Cardiac septum (tissue), 1 donor: Measurements from ENCODE around the gene EPG5. TPM values are rescaled to one million over a fixed set of nuclear protein-coding genes. Genes with fewer than 3 reads are reported as not detected.
"Not testable (repeated sequence)": the region's sequence is repeated elsewhere in the genome, so short reads cannot be mapped to it uniquely, and the experiment has no call there.

ENCODE experiments used
- DNase-seq: peaks from one replicate; pipeline ENCODE4 v3.0.0-alpha.2; 2020; ENCODE audit warnings: low spot score
- intact Hi-C: fragments of 100-400 bp; cut with DNase I; formaldehyde crosslinking; loops from one replicate; pipeline ENCODE4 v1.14.0; 2022
- total RNA-seq: library from RNA; stranded (reverse); fragmentation: NEBNext Ultra II Directional; extraction: Animal tissue kit (Norgen Biotek cat#: 25700); gene quantifications from one replicate; pipeline ENCODE4 v1.2.1, GENCODE V29; 2021
- donor health status: DM: no; HTN: no; CAD: no.

The EPG5 gene
- total RNA-seq, 1 donor from 2014 or later = 16.7 TPM

DNA sequence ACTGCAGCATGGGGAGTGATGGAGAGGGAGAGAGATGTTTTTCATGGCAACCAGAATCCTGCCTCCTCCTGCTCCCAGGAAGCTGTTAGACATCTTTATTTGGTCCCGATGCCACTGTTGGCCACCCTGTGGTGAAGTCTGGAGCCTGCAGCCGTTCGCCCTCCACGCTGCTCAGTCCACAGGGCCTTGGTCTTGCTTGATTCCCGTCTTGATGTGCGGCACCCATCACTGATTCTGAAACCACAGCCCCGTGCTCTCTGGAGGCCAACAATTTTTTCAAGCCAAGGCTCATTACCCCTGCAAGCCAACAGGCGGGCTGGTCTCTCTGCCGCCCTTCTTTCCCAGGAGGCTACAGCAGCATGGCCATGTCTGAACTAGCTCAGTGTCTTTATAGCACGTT is 117.1 kb downstream of the EPG5 start:
- no peak for DNase-seq
- intact Hi-C loops = no loop called here

DNA sequence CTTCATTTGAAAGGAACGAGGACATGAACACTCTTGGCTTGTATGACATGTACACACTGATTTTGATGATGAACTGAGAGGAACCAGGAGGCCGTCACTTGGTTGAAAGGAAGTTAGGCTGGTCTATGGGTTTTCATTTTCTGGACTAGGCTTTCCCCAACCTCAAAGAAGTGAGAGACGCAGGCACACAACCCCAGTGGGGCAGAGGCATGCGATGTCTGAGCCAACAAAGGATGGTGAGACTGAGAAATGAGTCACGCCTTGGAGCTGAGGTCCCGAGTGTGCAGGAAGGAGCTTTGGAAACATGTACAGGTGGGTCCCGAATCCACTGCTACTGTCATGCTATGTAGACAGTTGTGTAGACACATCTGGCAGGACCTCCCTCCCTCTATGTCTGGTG is 117.6 kb downstream of the EPG5 start:
- DNase-seq = no peak
- intact Hi-C loops = no loop called here

DNA sequence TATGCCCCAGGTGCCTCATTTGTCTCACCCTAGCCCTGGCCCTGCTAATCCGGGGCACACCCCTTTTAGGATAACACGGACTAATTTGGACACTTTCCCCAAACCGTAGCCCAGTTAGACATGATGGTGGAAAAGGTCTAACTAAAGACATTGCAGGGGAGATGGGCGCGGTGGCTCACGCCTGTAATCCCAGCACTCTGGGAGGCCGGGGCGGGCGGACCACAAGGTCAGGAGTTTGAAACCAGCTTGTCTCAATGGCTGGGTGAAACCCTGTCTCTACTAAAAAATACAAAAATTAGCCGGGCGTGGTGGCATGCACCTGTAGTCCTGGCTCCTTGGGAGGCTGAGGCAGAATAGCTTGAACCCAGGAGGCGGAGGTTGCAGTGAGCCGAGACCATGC is 118.5 kb downstream of the EPG5 start:
- intact Hi-C loops, DNase-seq: not testable (repeated sequence)

DNA sequence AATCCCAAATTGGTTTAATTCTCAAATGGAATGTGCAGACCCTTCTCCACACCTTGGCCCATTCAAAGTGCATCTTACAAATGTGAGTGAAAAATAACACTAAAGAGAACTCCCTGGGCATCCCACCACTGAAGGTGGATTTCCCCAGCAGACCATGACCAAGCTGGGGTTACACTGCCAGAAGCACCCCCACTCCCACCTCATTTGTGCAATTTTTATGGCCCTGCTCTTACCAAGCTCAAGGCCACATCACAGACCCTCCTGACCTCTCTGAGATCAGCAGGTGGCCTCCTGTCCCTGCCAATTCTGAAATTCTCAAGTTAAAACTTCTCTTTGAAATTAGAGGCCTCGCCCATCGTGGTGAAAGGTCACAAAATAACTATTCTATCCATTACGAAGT is 120.0 kb downstream of the EPG5 start:
- DNase-seq = no peak
- intact Hi-C loops = no loop called here

DNA sequence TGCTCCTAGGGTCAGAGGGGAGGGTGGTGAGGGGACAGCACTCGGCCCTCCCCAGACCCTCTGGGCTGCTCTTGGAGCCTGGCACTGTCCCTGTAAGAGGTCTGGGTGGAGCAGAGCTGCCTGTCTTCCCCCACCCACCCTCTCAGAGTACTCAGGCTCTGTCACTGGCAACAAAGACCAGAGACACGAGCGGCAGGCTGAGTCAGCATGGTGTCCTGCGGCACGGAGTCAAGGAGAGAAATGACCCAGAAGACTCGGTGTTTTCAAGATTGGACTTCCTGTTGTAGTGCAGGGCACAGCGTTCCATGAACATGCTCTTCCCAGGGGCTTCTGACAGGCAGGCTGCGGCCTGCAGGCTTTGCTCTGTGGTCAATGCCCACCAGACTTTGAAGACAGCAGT is 121.7 kb downstream of the EPG5 start:
- no peak for DNase-seq
- intact Hi-C loops = no loop called here

- no peak for DNase-seq
- intact Hi-C loops = no loop called here
Measured at GRCh38 chr18:45844938-45845337, 122.2 kb downstream of the EPG5 start.

- DNase-seq = no peak
- intact Hi-C loops = no loop called here
Measured at GRCh38 chr18:45843019-45843418, 124.1 kb downstream of the EPG5 start.

- intact Hi-C loops = no loop called here
- DNase-seq = no peak
Measured at GRCh38 chr18:45841765-45842442, 125.2 kb downstream of the EPG5 start.

DNA sequence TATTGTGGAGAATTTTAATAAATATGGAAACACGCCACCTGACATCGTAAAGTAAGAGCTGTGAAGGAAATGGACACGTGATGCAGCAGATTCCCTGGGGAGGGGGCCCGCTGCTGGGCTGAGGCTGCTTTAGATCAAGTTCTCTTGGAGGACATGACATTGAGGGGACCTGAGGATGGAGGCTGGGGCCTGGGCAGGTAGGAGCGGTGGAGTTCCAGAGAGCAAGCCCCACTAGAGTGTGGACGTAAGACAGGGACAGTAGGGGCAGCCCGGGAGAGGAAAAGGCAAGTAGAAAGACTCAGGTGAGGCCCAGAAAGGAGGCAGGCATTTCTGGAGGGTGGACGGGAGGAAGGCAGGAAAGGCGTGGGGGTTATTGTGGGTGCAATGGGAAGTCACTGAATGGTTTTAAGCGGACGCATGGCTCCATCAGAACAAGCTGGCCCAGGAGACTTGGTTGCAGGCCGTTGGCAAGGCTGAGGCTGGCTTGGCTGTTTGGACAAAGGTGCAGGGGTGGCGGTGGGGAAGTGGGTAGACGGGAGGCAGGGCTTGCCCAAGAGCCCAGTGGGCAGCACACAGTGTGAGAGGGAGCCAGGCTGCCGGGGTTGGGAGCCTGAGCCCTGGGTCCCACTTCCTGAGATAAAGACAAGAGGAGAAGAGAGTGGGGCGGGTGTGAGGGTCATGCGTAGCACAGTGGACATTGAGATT is 125.9 kb downstream of the EPG5 start:
- DNase-seq = no peak
- intact Hi-C loops = no loop called here

- DNase-seq = no peak
- intact Hi-C loops = loop anchor here (5.0 kb wide), 2 partner anchors 62 to 147 kb away; no protein-coding TSS in a partner anchor
Measured at GRCh38 chr18:45839414-45840395, 127.4 kb downstream of the EPG5 start.

DNA sequence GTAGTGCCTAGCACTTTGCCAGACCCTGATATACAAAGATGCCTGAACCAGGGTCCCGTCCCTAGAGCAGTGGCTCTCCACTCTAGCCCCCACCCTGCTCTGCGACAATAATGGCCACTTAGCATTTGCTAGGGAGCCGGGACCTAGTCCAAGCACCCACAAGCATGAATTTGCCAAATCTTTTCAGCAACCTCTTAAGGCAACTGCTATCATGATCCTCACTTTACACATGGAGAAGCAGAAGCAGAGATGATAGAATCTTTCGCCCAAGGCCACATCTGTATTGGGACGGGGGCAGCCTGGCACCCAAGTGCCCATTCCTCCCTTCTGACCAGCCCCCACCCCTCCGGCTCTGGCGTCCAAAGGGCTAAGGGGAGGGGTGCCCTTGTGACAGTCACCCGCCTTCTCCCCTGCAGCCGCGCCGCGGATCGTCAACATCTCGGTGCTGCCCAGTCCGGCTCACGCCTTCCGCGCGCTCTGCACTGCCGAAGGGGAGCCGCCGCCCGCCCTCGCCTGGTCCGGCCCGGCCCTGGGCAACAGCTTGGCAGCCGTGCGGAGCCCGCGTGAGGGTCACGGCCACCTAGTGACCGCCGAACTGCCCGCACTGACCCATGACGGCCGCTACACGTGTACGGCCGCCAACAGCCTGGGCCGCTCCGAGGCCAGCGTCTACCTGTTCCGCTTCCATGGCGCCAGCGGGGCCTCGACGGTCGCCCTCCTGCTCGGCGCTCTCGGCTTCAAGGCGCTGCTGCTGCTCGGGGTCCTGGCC is 128.6 kb downstream of the EPG5 start:
- intact Hi-C loops = loop anchor here (5.0 kb wide), 2 partner anchors 61 to 146 kb away; no protein-coding TSS in a partner anchor

DNA sequence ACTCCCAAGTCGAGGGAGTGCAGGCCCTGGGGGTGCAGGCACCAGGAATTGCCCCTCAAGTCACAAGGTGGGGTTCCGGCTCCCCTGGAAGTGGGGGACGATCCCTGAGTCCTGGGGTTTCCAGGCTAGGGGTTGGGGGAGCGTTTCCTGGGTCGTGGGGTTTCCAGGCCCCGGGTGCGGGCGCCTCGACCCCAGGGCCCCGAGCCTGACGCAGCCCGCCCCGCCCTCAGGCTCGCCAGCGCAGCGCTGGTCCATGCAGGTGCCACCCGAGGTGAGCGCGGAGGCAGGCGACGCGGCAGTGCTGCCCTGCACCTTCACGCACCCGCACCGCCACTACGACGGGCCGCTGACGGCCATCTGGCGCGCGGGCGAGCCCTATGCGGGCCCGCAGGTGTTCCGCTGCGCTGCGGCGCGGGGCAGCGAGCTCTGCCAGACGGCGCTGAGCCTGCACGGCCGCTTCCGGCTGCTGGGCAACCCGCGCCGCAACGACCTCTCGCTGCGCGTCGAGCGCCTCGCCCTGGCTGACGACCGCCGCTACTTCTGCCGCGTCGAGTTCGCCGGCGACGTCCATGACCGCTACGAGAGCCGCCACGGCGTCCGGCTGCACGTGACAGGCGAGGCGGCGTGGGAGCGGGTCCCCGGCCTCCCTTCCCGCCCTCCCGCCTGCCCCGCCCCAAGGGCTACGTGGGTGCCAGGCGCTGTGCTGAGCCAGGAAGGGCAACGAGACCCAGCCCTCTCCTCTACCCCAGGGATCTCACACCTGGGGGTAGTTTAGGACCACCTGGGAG is 129.7 kb downstream of the EPG5 start:
- DNase-seq = no peak
- intact Hi-C loops = loop anchor here (2.0 to 5.0 kb wide), 3 partner anchors 60 to 145 kb away; no protein-coding TSS in a partner anchor

More for the DNA sequence above, 128.6 kb downstream of the EPG5 start:
- DNase-seq = no peak

- intact Hi-C loops = loop anchor here (2.0 to 5.0 kb wide), 3 partner anchors 59 to 144 kb away; no protein-coding TSS in a partner anchor
- no peak for DNase-seq
Measured at GRCh38 chr18:45836242-45837205, 130.6 kb downstream of the EPG5 start.

GRCh38 chr18:45835057-45835636 is 132.0 kb downstream of the EPG5 start:
- no peak for DNase-seq
- intact Hi-C loops = loop anchor here (5.0 kb wide), 2 partner anchors 58 to 143 kb away; no protein-coding TSS in a partner anchor

DNA sequence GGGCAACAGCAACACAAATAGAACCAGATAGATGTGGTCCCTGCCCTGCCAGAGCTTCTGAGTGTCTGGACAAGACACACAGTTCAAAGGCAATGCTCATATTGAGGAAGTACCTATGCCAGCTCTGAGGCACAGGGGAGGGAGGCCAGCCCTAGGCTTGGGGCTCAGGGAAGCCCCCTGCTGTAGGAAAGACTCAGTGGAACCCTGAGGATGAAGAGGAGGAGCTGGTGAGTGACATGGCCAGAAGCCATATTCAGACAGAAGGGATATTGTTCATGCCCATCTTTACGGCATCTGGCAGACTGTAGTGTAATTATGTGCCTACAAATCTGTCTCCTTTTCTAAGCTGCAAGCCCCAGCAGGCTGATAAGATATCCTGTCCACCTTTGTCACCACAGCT is 132.8 kb downstream of the EPG5 start:
- intact Hi-C loops = no loop called here
- DNase-seq = no peak

- intact Hi-C loops = no loop called here
- DNase-seq = no peak
Measured at GRCh38 chr18:45833846-45834245, 133.3 kb downstream of the EPG5 start.

DNA sequence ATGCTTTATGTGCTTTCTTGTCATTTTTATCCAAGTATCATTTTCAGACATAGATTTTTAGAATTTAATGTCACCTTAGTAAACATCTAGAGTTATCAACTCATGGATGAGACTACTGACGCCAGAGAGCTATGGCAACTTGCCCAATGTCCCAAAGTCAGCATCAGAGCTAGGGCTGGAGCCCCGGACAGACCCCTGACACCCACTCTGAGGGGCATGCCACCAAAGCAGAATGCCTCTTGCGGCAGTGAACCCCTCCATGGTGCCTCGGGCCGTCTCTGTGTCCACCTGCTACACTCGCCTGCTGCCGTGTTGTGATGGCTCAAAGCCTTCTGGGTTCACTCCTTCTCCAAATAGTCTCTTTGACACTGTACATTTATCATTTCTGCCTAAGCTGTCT is 136.2 kb downstream of the EPG5 start:
- intact Hi-C loops = no loop called here

More for the DNA sequence above, 136.2 kb downstream of the EPG5 start:
- no peak for DNase-seq
